ENCODE results near the gene SLC25A53.
A peak's percentile ranks its signal among the peaks of the same experiment; 100 is the strongest.

The SLC25A53 gene

GRCh38 chrX:104156630-104157529 is at the start of gene SLC25A53:
Gene SLC25A53 (minus strand): TSS chrX:104157009. CDS start chrX:104105257, 51,752 bp downstream.
- DNase-seq (ENCODE audit: low read depth in 2 of 2) = peak; percentile 82 to 84
- H3K4me3 ChIP-seq (replicated peaks in 1 of 2; ENCODE audit: low read depth in 2 of 2, low read length in 2 of 2) = peak within 1 kb of the TSS; percentile 58 to 75
- no peak for TF ChIP-seq CTCF (IDR thresholded peaks at IDR 0.05; ENCODE audit: low read depth, low read length)

- H3K4me3 ChIP-seq (replicated peaks in 1 of 2; ENCODE audit: low read depth in 2 of 2, low read length in 2 of 2) = no peak overlapping the region
- TF ChIP-seq CTCF (IDR thresholded peaks at IDR 0.05; ENCODE audit: low read depth, low read length) = no peak
- no peak for DNase-seq (ENCODE audit: low read depth in 2 of 2)
Observed at GRCh38 chrX:104205548-104205947, 48.7 kb upstream of the SLC25A53 start.

GRCh38 chrX:104195489-104196084 is 38.8 kb upstream of the SLC25A53 start:
- TF ChIP-seq CTCF (IDR thresholded peaks at IDR 0.05; ENCODE audit: low read depth, low read length) = peak; percentile 64
- DNase-seq (ENCODE audit: low read depth in 2 of 2) = peak; percentile 39 to 42

GRCh38 chrX:104195013-104195412 is 38.2 kb upstream of the SLC25A53 start:
- no peak for DNase-seq (ENCODE audit: low read depth in 2 of 2)
- TF ChIP-seq CTCF (IDR thresholded peaks at IDR 0.05; ENCODE audit: low read depth, low read length) = no peak
- H3K4me3 ChIP-seq (replicated peaks in 1 of 2; ENCODE audit: low read depth in 2 of 2, low read length in 2 of 2) = no peak overlapping the region

More at GRCh38 chrX:104195489-104196084, 38.8 kb upstream of the SLC25A53 start:
- no peak overlapping the region for H3K4me3 ChIP-seq (replicated peaks in 1 of 2; ENCODE audit: low read depth in 2 of 2, low read length in 2 of 2)

- TF ChIP-seq CTCF (IDR thresholded peaks at IDR 0.05; ENCODE audit: low read depth, low read length) = no peak
- no peak for DNase-seq (ENCODE audit: low read depth in 2 of 2)
Observed at GRCh38 chrX:104193485-104193884, 36.7 kb upstream of the SLC25A53 start.

GRCh38 chrX:104189837-104190236 is 33.0 kb upstream of the SLC25A53 start:
- no peak for DNase-seq (ENCODE audit: low read depth in 2 of 2)
- TF ChIP-seq CTCF (IDR thresholded peaks at IDR 0.05; ENCODE audit: low read depth, low read length) = no peak

More at GRCh38 chrX:104193485-104193884, 36.7 kb upstream of the SLC25A53 start:
- no peak overlapping the region for H3K4me3 ChIP-seq (replicated peaks in 1 of 2; ENCODE audit: low read depth in 2 of 2, low read length in 2 of 2)

More at GRCh38 chrX:104189837-104190236, 33.0 kb upstream of the SLC25A53 start:
- no peak overlapping the region for H3K4me3 ChIP-seq (replicated peaks in 1 of 2; ENCODE audit: low read depth in 2 of 2, low read length in 2 of 2)
